Heart right ventricle (tissue), 16 donors: ENCODE data around the gene EARS2. TPM values are rescaled to one million over a fixed set of nuclear protein-coding genes. Genes with fewer than 3 reads are reported as not detected.
"Not testable (repeated sequence)": the region's sequence is repeated elsewhere in the genome, so short reads cannot be mapped to it uniquely, and the experiment has no call there.

Experiments
- ATAC-seq, 8 donors: fragments of 200-7000 bp; cut with Tn5 transposase; one replicate each; pipeline ENCODE4 v1.9.1; 2020; ENCODE audit warnings: mild to moderate bottlenecking in 8 of 8, moderate library complexity in 8 of 8, moderate number of reproducible peaks in 1 of 8
- DNase-seq, 2 donors: peaks; one replicate each; pipeline ENCODE4 v3.0.0-alpha.2; 2020
- H3K27ac ChIP-seq, 10 donors: fragments of 200-600 bp; sonication (generic) in 2 of 10; one replicate each; pipeline versions ENCODE4 v1.5.0 to v1.8.0; 2020 to 2022; ENCODE audit warnings: mild to moderate bottlenecking in 3 of 10
- H3K27me3 ChIP-seq, 7 donors: fragments of 200-600 bp; one replicate each; pipeline ENCODE4 v1.8.0; 2021 to 2022; ENCODE audit warnings: mild to moderate bottlenecking in 2 of 7
- H3K36me3 ChIP-seq, 9 donors: fragments of 200-600 bp; sonication (generic) in 1 of 9; one replicate each; pipeline versions ENCODE4 v1.5.0 to v1.8.0; 2020 to 2022; ENCODE audit warnings: mild to moderate bottlenecking in 2 of 9
- H3K4me1 ChIP-seq, 9 donors: fragments of 200-600 bp; sonication (generic) in 1 of 9; one replicate each; pipeline versions ENCODE4 v1.5.0 to v1.8.0; 2020 to 2022; ENCODE audit warnings: mild to moderate bottlenecking in 4 of 9
- H3K4me3 ChIP-seq, 10 donors: fragments of 200-600 bp; sonication (generic) in 2 of 10; one replicate each; pipeline versions ENCODE4 v1.5.0 to v1.8.0; 2020 to 2022; ENCODE audit warnings: mild to moderate bottlenecking in 7 of 10, moderate library complexity in 2 of 10
- H3K9me3 ChIP-seq, 11 donors: fragments of 200-600 bp in 10 of 11; sonication (generic) in 2 of 11; one replicate each; pipeline versions ENCODE4 v1.5.0 to v1.8.0; 2013 to 2022; ENCODE audit warnings: mild to moderate bottlenecking in 2 of 11, control low read depth in 1 of 11, moderate library complexity in 1 of 11
- CTCF ChIP-seq, 9 donors: fragments of 200-600 bp; sonication (generic) in 2 of 9; IDR thresholded peaks; one replicate each; pipeline versions ENCODE4 v1.5.0 to v1.8.0; 2021 to 2022; ENCODE audit warnings: antibody characterized with exemption in 9 of 9, mild to moderate bottlenecking in 5 of 9, moderate library complexity in 1 of 9
- WGBS, 2 donors: extraction: QIAGEN DNeasy Blood & Tissue Kit; methylation state at CpG; one replicate each; pipeline ENCODE4 v1.1.7; 2013; ENCODE audit warnings: inconsistent platforms in 1 of 2; 5-methylcytosine and 5-hydroxymethylcytosine counted together
- intact Hi-C, 10 donors: fragments of 100-400 bp; cut with DNase I; formaldehyde crosslinking; loops; one replicate each; pipeline versions ENCODE4 v1.11.1 to v1.14.2; 2022
- polyA plus RNA-seq, 2 donors: library from polyadenylated mRNA; stranded (reverse); fragments of 200-250 nt; gene quantifications; one replicate each; pipeline ENCODE4 v1.2.3, GENCODE V29; 2013
- total RNA-seq, 10 donors: library from RNA; stranded (reverse); fragmentation: NEBNext Ultra II Directional in 3 of 10; extraction: Animal tissue kit (Norgen Biotek cat#: 25700) in 3 of 10; gene quantifications; one replicate each; pipeline versions ENCODE4 v1.2.1 to v1.2.4, GENCODE V29; 2021 to 2023
- donor health status: Arrhythmogenic right ventricular cardiomyopathy.
- donor health status: ischemic (EF 13 %, LVEDD 7.1; RV severe dilation, severe dysfunction).
- donor health status: healthy with polysubstance abuse.
- donor health status: DM: no; HTN: yes; CAD: no.
- donor health status: DM: no; HTN: no; CAD: no.
- donor health status: ischemic (EF 25% LVEDD 6.9; RV normal size, moderate dysfunction).
- donor health status: ischemic (EF 25% LVEDD 5.7; RV mildly dilated, moderate dysfunction).
- donor health status: healthy.
- donor health status: DM: yes; HTN: yes; CAD: no.
- donor health status: Ischemic cardiomyopathy.
- donor health status: ischemic (EF 35%, LVEDD 5.7; RV mildly dilated, moderate dysfunction).
- donor health status: nonischemic (EF 11% LVEDD 7.7; RV severe dilation, severe dysfunction).
- donor health status: DM: yes; HTN: yes; CAD: no.
- donor health status: PGD.
- donor health status: ischemic (EF 29% LVEDD 5.4; RV normal size, mild dysfunction).
- donor health status: nonischemic (EF 23%, LVEDD 6.1; RV moderate dilation, normal function).

Gene EARS2
- total and polyA plus RNA-seq, 12 donors: 13.7 to 28.7 (median 21.7) TPM

- intact Hi-C loops: no loop called here
- TF ChIP-seq CTCF (IDR thresholded peaks at IDR 0.05): no peak
- peaks cover 0 to 12% (median 8%) of the 10 kb centered on the region in 9 donors for H3K4me1 ChIP-seq
- peaks cover 0 to 63% (median 33%) of the 10 kb centered on the region in 9 donors for H3K36me3 ChIP-seq
- H3K27ac ChIP-seq: no peak overlapping the region
- H3K27me3 ChIP-seq: no peaks in the 10 kb centered on the region
- no peak for ATAC-seq
- H3K9me3 ChIP-seq: no peaks in the 10 kb centered on the region
- no peak overlapping the region for H3K4me3 ChIP-seq
- 74 to 78% methylated on average over 6 of the region's 6 CpGs for WGBS, 2 donors
- DNase-seq: no peak
Measured at GRCh38 chr16:23552161-23552560, 5.0 kb downstream of the EARS2 start.

DNA sequence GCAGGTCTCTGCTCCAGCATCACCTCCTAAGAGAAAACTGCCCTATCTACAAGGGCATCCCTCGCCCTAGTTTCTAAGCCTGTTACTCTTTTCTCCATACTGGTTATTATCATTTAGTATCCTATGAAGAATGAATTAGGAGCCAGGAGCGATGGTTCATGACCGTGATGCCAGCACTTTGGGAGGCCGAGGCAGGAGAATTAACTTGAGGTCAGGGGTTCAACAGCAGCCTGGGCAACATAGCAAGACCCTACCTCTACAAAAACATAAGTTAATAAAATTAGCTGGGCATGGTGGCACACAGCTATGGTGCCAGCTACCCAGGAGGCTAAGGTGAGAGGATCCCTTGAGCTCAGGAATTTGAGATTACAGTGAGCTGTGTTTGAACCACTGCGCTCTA lies 7.2 kb downstream of the EARS2 start:
- Histone ChIP-seq H3K27me3 (no peaks in the 10 kb centered on the region), H3K36me3 (peaks cover 0 to 85% (median 46%) of the 10 kb centered on the region in 9 donors), H3K4me3 (no peak overlapping the region), H3K9me3 (no peaks in the 10 kb centered on the region), H3K27ac (no peak overlapping the region), H3K4me1 (no peaks in the 10 kb centered on the region)
- DNase-seq (no peak), ATAC-seq (no peak)
- intact Hi-C loops: no loop called here
- no peak for TF ChIP-seq CTCF (IDR thresholded peaks at IDR 0.05)
- 93 to 98% methylated on average over 5 of the region's 5 CpGs for WGBS, 2 donors

GRCh38 chr16:23544436-23544835 lies 12.7 kb downstream of the EARS2 start:
- Histone ChIP-seq H3K4me1 (no peaks in the 10 kb centered on the region), H3K9me3 (no peaks in the 10 kb centered on the region), H3K4me3 (no peak overlapping the region), H3K27ac (no peak overlapping the region), H3K36me3 (peaks cover 0 to 98% (median 36%) of the 10 kb centered on the region in 9 donors), H3K27me3 (no peaks in the 10 kb centered on the region)
- intact Hi-C loops: no loop called here
- ATAC-seq: no peak
- DNase-seq: no peak
- TF ChIP-seq CTCF (IDR thresholded peaks at IDR 0.05): no peak
- 94 to 97% methylated on average over 14 of the region's 14 CpGs for WGBS, 2 donors

- H3K27ac ChIP-seq, intact Hi-C loops, H3K9me3 ChIP-seq, H3K27me3 ChIP-seq, ATAC-seq, DNase-seq, H3K4me3 ChIP-seq, H3K4me1 ChIP-seq: not testable (repeated sequence)
- peaks cover 0 to 99% (median 14%) of the 10 kb centered on the region in 9 donors for H3K36me3 ChIP-seq
- 98 to 100% methylated on average over 3 of the region's 3 CpGs for WGBS, 2 donors
Measured at GRCh38 chr16:23540817-23541178, 16.4 kb downstream of the EARS2 start.

DNA sequence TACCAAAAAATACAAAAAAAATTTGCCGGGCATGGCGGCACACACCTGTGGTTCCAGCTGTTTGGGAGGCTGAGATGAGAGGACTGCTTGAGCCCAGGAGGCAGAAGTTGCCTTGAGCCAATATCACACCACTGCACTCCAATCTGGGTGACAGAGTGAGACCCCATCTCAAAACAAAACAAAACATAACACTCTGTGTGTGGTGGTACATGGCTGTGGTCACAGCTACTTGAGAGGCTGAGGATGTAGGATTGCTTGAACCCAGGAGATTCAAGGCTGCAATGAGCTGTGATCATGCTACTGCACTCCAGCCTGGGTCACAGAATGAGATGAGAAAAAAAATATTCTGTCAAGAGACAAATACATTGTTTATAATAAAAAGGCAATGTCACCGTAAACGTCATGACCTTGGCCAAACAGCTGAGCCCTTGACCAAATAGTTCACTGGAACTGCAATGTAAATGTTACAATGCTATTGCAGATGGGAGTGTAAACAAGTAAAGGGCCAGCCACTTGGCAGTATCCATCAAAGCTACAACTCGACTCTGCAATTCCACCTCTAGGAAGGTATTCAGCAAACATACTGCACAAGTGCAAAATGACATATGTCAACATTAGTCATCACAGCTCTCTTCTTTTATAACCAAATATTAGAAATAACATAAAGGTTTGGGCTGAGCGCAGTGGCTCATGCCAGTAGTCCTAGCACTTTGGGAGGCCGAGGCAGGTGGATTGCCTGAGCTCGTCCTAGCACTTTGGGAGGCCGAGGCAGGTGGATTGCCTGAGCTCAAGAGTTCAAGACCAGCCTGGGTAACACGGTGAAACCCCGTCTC lies 16.9 kb downstream of the EARS2 start:
- H3K27ac ChIP-seq: no peak overlapping the region
- no peak overlapping the region for H3K4me3 ChIP-seq
- H3K36me3 ChIP-seq: peaks cover 0 to 99% (median 13%) of the 10 kb centered on the region in 9 donors
- intact Hi-C loops: no loop called here
- DNase-seq: no peak
- H3K4me1 ChIP-seq: peaks cover 0 to 9% (median 0%) of the 10 kb centered on the region in 9 donors
- no peaks in the 10 kb centered on the region for H3K27me3 ChIP-seq
- no peak for ATAC-seq
- H3K9me3 ChIP-seq: no peaks in the 10 kb centered on the region
- 96 to 97% methylated on average over 11 of the region's 11 CpGs for WGBS, 2 donors
- TF ChIP-seq CTCF (IDR thresholded peaks at IDR 0.05): no peak
